Ascending aorta (tissue), 2 donors: ENCODE results near the gene HOXB5. TPM values are rescaled to one million over a fixed set of nuclear protein-coding genes. Genes with fewer than 3 reads are reported as not detected.

Experiments used
- DNase-seq, 2 donors: peaks; one replicate each; pipeline ENCODE4 v3.0.0-alpha.2; 2019; ENCODE audit warnings: low spot score in 2 of 2
- H3K27ac ChIP-seq, 2 donors: fragments of 200-600 bp; sonication (generic); one replicate each; pipeline ENCODE4 v1.5.1; 2016 to 2017; ENCODE audit warnings: mild to moderate bottlenecking in 1 of 2
- H3K27me3 ChIP-seq: fragments of 200-600 bp; sonication (generic); one replicate; pipeline ENCODE4 v1.5.1; 2017
- H3K36me3 ChIP-seq, 2 donors: fragments of 200-600 bp; sonication (generic); one replicate each; pipeline ENCODE4 v1.5.1; 2016
- H3K4me1 ChIP-seq, 2 donors: fragments of 200-600 bp; sonication (generic); one replicate each; pipeline ENCODE4 v1.5.1; 2016 to 2017; ENCODE audit warnings: mild to moderate bottlenecking in 1 of 2
- H3K4me3 ChIP-seq, 2 donors: fragments of 200-600 bp; sonication (generic); one replicate each; pipeline ENCODE4 v1.5.1; 2016 to 2017; ENCODE audit warnings: mild to moderate bottlenecking in 1 of 2
- H3K9me3 ChIP-seq, 2 donors: fragments of 200-600 bp; sonication (generic); one replicate each; pipeline ENCODE4 v1.5.1; 2016
- intact Hi-C: fragments of 100-400 bp; cut with DNase I; formaldehyde crosslinking; loops from one replicate; pipeline ENCODE4 v1.15.1; 2023
- total RNA-seq: library from RNA; depleted of rRNA; stranded (reverse); fragments of >200 nt; gene quantifications from one replicate; pipeline ENCODE4 v1.1.0, GENCODE V29; 2016
- TF ChIP-seq, protein P1 (sequence below), 3 experiments: fragments of 200-600 bp in 2 of 3; fragments of 450-650 bp in 1 of 3; sonication (generic) in 2 of 3; IDR thresholded peaks; one replicate each; pipeline ENCODE4 v1.5.1; 2016 to 2019; ENCODE audit warnings: antibody characterized with exemption in 3 of 3, mild to moderate bottlenecking in 1 of 3, moderate library complexity in 1 of 3

The HOXB5 gene
- total RNA-seq, 1 donor from 2014 or later, result 0.53 TPM

DNA sequence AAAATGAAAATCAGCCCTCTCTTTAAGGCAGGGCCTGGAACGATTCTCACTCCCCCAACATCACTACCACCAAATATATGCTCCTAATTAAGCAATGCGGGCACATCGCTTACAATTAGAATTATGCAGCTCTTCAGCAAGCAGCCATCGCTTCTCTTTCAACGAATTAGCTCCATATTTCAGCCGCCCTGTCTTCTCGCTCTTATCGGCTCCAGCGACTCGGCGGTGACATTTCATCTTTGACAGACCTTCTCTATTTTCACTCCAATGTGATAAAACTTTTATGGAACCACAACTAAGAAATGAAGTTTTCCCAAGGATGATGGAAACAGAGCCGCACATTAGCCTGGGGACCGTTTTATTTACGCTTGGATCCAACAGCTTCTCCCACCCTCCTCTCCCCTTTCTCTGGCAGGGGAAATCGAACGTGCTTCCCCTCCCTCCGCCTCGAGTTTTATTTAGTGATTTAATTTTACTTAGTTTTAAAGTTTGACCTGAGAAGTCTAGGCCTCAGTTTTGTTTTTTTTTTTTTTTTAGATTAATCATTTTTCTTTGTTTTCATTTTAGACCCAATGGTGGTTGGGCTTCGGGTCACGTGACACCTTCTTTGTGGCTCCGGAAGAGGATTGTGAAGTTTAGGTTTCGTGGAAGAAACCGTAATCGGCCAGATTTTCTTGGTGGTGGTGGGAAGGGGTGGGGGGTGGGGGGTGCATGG lies 45.6 kb downstream of the HOXB5 start:
- TF ChIP-seq, protein P1, sequence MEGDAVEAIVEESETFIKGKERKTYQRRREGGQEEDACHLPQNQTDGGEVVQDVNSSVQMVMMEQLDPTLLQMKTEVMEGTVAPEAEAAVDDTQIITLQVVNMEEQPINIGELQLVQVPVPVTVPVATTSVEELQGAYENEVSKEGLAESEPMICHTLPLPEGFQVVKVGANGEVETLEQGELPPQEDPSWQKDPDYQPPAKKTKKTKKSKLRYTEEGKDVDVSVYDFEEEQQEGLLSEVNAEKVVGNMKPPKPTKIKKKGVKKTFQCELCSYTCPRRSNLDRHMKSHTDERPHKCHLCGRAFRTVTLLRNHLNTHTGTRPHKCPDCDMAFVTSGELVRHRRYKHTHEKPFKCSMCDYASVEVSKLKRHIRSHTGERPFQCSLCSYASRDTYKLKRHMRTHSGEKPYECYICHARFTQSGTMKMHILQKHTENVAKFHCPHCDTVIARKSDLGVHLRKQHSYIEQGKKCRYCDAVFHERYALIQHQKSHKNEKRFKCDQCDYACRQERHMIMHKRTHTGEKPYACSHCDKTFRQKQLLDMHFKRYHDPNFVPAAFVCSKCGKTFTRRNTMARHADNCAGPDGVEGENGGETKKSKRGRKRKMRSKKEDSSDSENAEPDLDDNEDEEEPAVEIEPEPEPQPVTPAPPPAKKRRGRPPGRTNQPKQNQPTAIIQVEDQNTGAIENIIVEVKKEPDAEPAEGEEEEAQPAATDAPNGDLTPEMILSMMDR (IDR thresholded peaks at IDR 0.05), result no peak
- Histone ChIP-seq H3K9me3 (no peaks in the 10 kb centered on the region), H3K4me1 (peaks cover 6 to 53% of the 10 kb centered on the region in 2 donors), H3K27ac (peak overlapping the region; percentile 93 to 97), H3K27me3 (no peaks in the 10 kb centered on the region), H3K4me3 (peak overlapping the region; percentile 11 to 58), H3K36me3 (peaks cover 19 to 29% of the 10 kb centered on the region in 2 donors)
- intact Hi-C loops, result no loop called here
- no peak for DNase-seq

DNA sequence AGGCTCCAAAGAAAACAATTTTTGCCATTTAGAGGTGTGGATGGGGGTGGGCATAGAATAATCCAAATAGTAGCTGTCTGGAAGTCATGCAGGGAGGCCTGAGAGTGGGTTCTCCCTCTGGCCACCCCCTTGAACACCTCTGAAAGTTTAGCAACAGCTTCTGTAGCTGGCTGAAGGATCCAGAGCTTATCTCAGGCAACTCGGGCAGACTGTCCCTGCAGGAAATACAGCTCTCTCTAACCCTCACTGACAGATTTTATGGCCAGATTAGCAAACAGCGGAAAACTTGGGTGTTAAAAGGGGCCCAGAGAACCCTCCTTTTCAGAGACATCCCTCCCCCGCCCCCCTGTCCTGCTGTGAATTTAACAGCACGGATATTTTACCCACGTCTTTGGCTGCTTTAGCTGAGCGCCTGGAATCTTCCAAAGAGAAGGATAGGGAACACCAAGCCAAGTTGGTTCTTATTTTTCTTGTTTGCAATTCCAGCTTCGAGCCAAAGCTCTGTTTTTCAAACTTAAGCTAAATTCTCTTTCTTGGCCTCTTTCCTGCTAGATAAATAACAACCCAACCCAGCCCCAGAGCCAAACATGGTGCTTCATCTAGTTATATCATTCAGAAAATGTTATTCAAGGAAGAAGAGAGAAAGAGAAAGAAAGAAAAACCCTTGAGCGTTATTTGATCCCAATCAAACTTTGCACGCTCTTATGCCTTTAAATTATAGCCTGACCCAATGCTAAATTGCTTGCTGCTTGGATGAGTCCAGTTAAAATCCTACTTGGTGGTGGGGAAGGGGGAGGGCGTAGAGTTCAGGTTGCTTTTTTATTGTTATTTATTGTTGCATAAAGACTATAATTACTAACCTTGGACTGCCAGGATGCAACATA lies 46.4 kb downstream of the HOXB5 start:
- Histone ChIP-seq H3K4me3 (peak overlapping the region; percentile 11 to 58), H3K27me3 (no peaks in the 10 kb centered on the region), H3K4me1 (peaks cover 6 to 46% of the 10 kb centered on the region in 2 donors), H3K36me3 (peaks cover 18 to 32% of the 10 kb centered on the region in 2 donors), H3K27ac (peak overlapping the region; percentile 93 to 97), H3K9me3 (no peaks in the 10 kb centered on the region)
- DNase-seq, result no peak
- TF ChIP-seq, protein P1 (IDR thresholded peaks at IDR 0.05), result no peak
- intact Hi-C loops, result no loop called here

DNA sequence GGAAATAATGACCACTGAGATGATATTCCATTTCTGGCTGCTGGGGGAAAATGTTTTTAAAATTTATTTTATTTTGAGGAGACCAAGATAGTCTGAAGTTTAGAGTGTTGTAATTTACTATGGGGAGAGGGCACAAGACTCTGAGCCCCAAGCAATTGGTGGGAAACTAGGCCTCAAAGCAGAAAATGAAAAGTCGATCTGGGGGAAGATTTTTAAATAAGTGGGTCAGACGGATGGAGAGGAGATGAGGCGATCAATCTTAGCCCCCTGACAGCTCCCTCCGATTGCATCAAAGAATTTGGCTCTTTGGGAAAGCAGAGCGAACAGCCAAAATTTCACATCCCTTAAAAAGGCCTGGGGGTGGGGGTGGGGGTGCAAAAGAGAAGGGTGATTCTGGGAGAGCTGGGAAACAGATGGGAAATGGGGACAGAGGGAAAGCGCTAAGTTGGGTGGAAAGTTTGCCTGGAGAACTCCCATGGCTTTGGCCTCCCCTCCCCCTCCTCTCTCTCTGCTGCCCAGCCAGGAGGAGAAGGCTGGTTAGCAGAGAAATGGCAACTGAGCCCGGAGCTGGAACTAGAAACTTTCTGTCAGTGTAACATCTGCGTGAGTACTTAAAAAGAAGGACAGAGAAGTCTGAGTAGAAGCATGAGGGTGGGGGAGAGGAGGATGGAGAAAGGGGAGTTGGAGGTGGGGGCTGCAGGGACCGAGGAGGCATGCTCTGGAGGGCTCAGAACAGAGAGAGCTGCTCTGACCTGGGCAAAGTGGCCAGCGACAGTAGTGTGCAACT lies 47.2 kb downstream of the HOXB5 start:
- Histone ChIP-seq H3K4me1 (peaks cover 6 to 41% of the 10 kb centered on the region in 2 donors), H3K9me3 (no peaks in the 10 kb centered on the region), H3K27ac (peak overlapping the region; percentile 93 to 97), H3K4me3 (peak overlapping the region; percentile 11 to 58), H3K27me3 (no peaks in the 10 kb centered on the region), H3K36me3 (peaks cover 10 to 24% of the 10 kb centered on the region in 2 donors)
- intact Hi-C loops, result no loop called here
- DNase-seq, result no peak
- TF ChIP-seq, protein P1 (IDR thresholded peaks at IDR 0.05), result no peak

DNA sequence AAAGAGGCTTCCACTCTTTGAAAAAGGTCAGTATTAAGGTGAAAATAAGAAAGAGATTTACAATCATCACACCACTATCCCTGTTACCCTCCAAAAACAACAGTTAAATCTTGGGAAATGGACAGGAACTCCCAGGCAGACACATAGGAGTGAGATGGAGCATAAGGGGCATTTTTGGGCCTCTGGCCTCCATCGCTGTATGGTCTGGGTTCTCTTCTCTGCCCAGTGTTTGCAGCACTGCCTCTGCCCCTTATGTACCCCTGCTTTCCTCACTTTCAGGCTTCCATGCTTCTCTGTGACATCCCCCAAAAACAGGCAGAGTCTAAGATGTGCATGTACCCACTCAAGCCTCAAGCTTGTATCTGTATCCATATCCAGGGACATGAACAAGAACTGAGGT lies 48.0 kb downstream of the HOXB5 start:
- Histone ChIP-seq H3K9me3 (no peaks in the 10 kb centered on the region), H3K27ac (peak overlapping the region; percentile 93 to 97), H3K4me1 (peaks cover 6 to 48% of the 10 kb centered on the region in 2 donors), H3K27me3 (no peaks in the 10 kb centered on the region), H3K4me3 (peak overlapping the region; percentile 76 to 83), H3K36me3 (peaks cover 7 to 19% of the 10 kb centered on the region in 2 donors)
- TF ChIP-seq, protein P1 (IDR thresholded peaks at IDR 0.05), result no peak
- DNase-seq, result no peak
- intact Hi-C loops, result no loop called here

DNA sequence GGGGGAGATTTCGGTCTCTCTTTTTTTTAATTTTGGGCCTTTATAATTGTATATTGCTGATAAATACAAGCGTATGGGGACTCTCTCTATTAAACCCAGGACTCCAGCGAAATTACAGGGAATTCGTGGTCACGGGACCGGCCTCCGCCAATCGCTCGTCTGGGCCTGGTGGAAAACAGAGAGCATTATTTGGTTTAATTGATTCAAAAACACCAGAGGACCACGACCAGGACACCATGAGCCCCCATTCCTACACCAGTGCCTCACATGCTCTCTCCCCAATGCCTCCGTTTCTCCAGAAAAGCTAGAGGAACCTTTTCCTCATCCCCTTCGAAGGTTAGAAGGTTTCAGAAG lies 48.6 kb downstream of the HOXB5 start, which contains the start of gene HOXB2:
Gene HOXB2, minus strand, starts transcription at position 88 of the 354 bp plus-strand sequence. CDS start 198 bp downstream, outside the sequence.
- Histone ChIP-seq H3K27me3 (no peaks in the 10 kb centered on the region), H3K4me1 (peaks cover 6 to 47% of the 10 kb centered on the region in 2 donors), H3K9me3 (no peaks in the 10 kb centered on the region), H3K36me3 (peaks cover 1 to 13% of the 10 kb centered on the region in 2 donors), H3K27ac (peak within 1 kb of the TSS; percentile 93 to 97), H3K4me3 (peak within 1 kb of the TSS; percentile 76 to 83)
- DNase-seq, result no peak
- TF ChIP-seq, protein P1 (IDR thresholded peaks at IDR 0.05), result no peak
- intact Hi-C loops, result no loop called here
